GM23248 (cell line): Measurements from ENCODE around the gene ST3GAL5. TPM values are rescaled to one million over a fixed set of nuclear protein-coding genes. Genes with fewer than 3 reads are reported as not detected.

ENCODE experiments used
- DNase-seq: peaks from one replicate; pipeline ENCODE4 v3.0.0-alpha.2; 2015
- H2AFZ ChIP-seq: fragments of 200-600 bp; sonication (generic); 2 replicates; pipeline ENCODE4 v1.6.1; 2016; ENCODE audit warnings: antibody characterized with exemption
- H3F3A ChIP-seq: fragments of 200-600 bp; sonication (generic); 2 replicates; pipeline ENCODE4 v1.6.1; 2016; ENCODE audit warnings: mild to moderate bottlenecking, antibody characterized with exemption, mixed run types; ENCODE audit not compliant: insufficient read depth
- H3K27ac ChIP-seq: fragments of 200-600 bp; sonication (generic); 2 replicates; pipeline ENCODE4 v1.5.1; 2016; ENCODE audit warnings: mild to moderate bottlenecking
- H3K27me3 ChIP-seq: fragments of 200-600 bp; sonication (generic); replicated peaks from 2 replicates; pipeline ENCODE4 v1.6.1; 2016; ENCODE audit warnings: mild to moderate bottlenecking; ENCODE audit not compliant: insufficient read depth
- H3K36me3 ChIP-seq: fragments of 200-600 bp; sonication (generic); 2 replicates; pipeline ENCODE4 v1.6.1; 2016; ENCODE audit warnings: low read depth, mild to moderate bottlenecking
- H3K4me1 ChIP-seq: fragments of 200-600 bp; sonication (generic); 2 replicates; pipeline ENCODE4 v1.6.1; 2016; ENCODE audit warnings: mild to moderate bottlenecking; ENCODE audit not compliant: insufficient read depth
- H3K4me2 ChIP-seq: fragments of 200-600 bp; sonication (generic); one replicate; pipeline ENCODE4 v1.6.1; 2016; ENCODE audit warnings: mild to moderate bottlenecking; ENCODE audit not compliant: unreplicated experiment
- H3K4me3 ChIP-seq: fragments of 200-600 bp; sonication (generic); 2 replicates; pipeline ENCODE4 v1.5.1; 2016; ENCODE audit warnings: mild to moderate bottlenecking
- H3K79me2 ChIP-seq: fragments of 200-600 bp; sonication (generic); 2 replicates; pipeline ENCODE4 v1.6.1; 2016; ENCODE audit warnings: mild to moderate bottlenecking; ENCODE audit not compliant: insufficient read depth
- H3K9ac ChIP-seq: fragments of 200-600 bp; sonication (generic); 2 replicates; pipeline ENCODE4 v1.6.1; 2016; ENCODE audit warnings: mild to moderate bottlenecking
- H3K9me2 ChIP-seq: fragments of 200-600 bp; sonication (generic); 2 replicates; pipeline ENCODE4 v1.6.1; 2016; ENCODE audit warnings: mixed run types, mild to moderate bottlenecking, moderate library complexity; ENCODE audit not compliant: insufficient read depth
- H3K9me3 ChIP-seq: fragments of 200-600 bp; sonication (generic); one replicate; pipeline ENCODE4 v1.6.1; 2017; ENCODE audit warnings: low read depth
- H4K20me1 ChIP-seq: fragments of 200-600 bp; sonication (generic); 2 replicates; pipeline ENCODE4 v1.6.0; 2016; ENCODE audit not compliant: insufficient read depth
- EZH2 ChIP-seq: fragments of 200-600 bp; sonication (generic); IDR thresholded peaks from 2 replicates; pipeline ENCODE4 v1.6.1; 2018; ENCODE audit warnings: antibody characterized with exemption, mild to moderate bottlenecking; ENCODE audit not compliant: insufficient read depth, poor library complexity, severe bottlenecking
- EZH2phosphoT487 ChIP-seq: fragments of 200-600 bp; sonication (generic); IDR thresholded peaks from 2 replicates; pipeline ENCODE4 v1.6.1; 2018; ENCODE audit warnings: antibody characterized with exemption, moderate library complexity, mild to moderate bottlenecking, low read depth; ENCODE audit not compliant: insufficient read depth
- WGBS, 2 experiments: methylation state at CpG; one replicate each; pipeline ENCODE4 v1.1.6; 2015 to 2017; ENCODE audit warnings: low lambda C conversion rate in 2 of 2, low coverage in 1 of 2; ENCODE audit errors: missing lambda C conversion rate in 2 of 2; 5-methylcytosine and 5-hydroxymethylcytosine counted together
- in situ Hi-C: fragments of 300-500 bp; cut with MboI; formaldehyde crosslinking; loops from 2 replicates; pipeline ENCODE4 v1.15.0; 2020
- polyA plus RNA-seq: library from polyadenylated mRNA; unstranded; fragments of >200 nt; fragmentation: Nextera tagmentation; extraction: Ambion mirVana; gene quantifications from 2 replicates; pipeline ENCODE4 v1.2.1, GENCODE V29; 2016
- total RNA-seq: library from RNA; depleted of rRNA; stranded (reverse); fragments of >200 nt; shearing (Covaris generic); gene quantifications from 2 replicates; pipeline ENCODE4 v1.2.3, GENCODE V29; 2014

Gene ST3GAL5
- total and polyA plus RNA-seq, 2 experiments from 2014 or later: 16.4 to 21.0 TPM

DNA sequence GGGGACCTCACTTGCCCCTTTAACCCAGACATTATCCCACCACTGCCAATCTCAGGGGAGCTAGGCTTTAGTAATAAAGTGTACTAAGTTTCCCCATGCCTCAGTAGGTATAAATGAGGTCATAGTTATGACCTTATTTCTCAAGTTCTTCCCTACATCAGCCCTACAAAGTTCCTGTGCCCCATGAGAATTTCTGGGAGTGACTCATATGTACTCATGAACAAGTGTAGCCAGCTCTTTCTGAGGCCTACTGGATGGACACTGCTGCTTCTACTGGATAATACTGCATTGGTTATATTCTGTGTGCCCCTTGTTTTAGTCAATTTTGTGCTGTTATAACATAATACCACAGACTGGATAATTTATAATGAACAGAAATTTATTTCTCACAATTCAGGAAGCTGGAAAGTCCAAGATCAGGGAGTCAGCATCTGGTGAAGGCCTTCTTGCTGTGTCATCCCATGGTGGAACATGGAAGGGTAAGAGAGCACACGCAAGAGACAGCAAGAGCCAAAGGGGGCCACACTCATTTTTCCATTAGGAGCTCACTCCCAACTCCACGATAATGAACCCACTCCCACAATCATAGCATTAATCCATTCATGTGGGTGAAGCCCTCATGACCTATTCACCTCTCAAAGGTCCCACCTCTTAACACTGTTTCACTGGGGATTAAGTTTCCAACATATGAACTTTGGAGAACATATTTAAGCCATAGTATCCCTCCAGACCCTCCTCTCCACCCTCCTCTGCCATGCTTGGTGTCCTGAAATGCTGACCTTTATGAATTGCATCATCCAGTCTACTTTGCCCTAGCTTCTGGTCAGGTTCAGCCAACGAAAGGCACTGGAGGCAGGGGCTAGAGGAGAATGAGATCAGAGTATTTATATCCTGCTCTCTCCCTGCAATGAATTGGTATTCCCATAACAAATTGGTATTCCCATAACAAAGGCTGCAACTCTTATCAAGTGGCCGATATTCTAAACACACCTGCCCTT lies 25.4 kb upstream of the ST3GAL5 start:
- DNase-seq: peak; percentile 87
- Histone ChIP-seq H2AFZ (no peak overlapping the region), H3K79me2 (no peaks in the 10 kb centered on the region), H3K9me2 (no peaks in the 10 kb centered on the region), H3K4me3 (no peak overlapping the region), H3K27me3 (no peaks in the 10 kb centered on the region), H3K4me1 (peaks cover 40% of the 10 kb centered on the region), H3K9me3 (no peaks in the 10 kb centered on the region), H3K27ac (no peak overlapping the region), H3F3A (peaks cover 39% of the 10 kb centered on the region), H3K36me3 (no peaks in the 10 kb centered on the region), H3K9ac (no peak overlapping the region), H4K20me1 (no peaks in the 10 kb centered on the region), H3K4me2 (no peak overlapping the region)
- TF ChIP-seq EZH2phosphoT487: no peak
- no peak for TF ChIP-seq EZH2
- in situ Hi-C loops: no loop called here
- WGBS, 2 experiments: 80 to 86% methylated on average over 4 of the region's 4 CpGs

DNA sequence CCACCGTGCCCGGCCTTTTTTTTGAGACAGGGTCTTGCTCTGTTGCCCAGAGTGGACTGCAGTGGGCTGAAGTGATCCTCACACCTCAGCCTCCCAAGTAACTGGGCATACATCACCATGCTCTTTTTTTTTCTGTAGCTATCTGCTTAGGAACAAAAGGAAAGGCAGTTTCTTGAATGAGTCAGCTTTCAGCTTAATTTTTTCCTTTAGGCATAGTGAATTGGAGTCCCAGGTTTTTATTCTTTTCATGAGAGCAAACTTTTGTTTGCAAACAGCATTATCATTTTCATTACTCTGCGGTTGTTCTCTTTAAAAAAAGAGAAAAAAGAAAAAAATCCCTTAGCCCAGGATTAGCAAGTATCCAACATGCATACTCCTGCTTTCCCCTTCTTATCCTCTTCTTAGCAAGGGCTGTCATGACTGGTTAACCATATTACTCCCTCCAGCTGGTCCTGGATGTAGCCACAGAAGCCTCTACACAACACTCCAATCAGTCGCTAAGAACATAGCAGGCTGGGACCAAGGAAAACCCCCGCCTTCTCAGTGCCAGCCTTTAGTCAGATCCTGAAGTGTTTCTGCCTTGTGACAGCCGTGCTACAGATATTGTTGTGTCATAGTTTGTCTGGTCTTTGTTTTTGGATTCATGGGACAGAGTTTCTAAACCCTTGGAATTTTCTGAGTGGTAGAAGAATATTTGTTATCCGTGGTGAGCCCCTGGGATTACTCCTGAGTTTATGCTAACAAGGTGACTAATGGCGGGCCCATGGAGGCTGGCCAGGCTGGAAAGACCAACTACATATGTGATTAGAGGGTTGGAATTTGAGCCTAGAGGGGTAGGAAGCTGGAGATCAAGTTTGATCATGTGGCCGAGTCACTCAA lies 23.3 kb upstream of the ST3GAL5 start:
- H2AFZ ChIP-seq: peak overlapping the region; percentile 28; the same call in 1 of the 2 replicates
- peaks cover 39% of the 10 kb centered on the region for H3F3A ChIP-seq
- H3K9me3 ChIP-seq: no peaks in the 10 kb centered on the region
- peak overlapping the region; percentile 38 for H3K4me3 ChIP-seq
- no peaks in the 10 kb centered on the region for H3K36me3 ChIP-seq
- no peaks in the 10 kb centered on the region for H3K27me3 ChIP-seq
- H3K4me2 ChIP-seq: peak overlapping the region; percentile 65
- no peaks in the 10 kb centered on the region for H4K20me1 ChIP-seq
- WGBS, 2 experiments: 20 to 26% methylated on average over 9 of the region's 9 CpGs
- TF ChIP-seq EZH2phosphoT487 (no peak), EZH2 (no peak)
- H3K27ac ChIP-seq: peak overlapping the region; percentile 91
- peak; percentile 88 for DNase-seq
- in situ Hi-C loops: no loop called here
- H3K9ac ChIP-seq: peak overlapping the region; percentile 67
- H3K4me1 ChIP-seq: peaks cover 52% of the 10 kb centered on the region
- H3K9me2 ChIP-seq: no peaks in the 10 kb centered on the region
- H3K79me2 ChIP-seq: no peaks in the 10 kb centered on the region

DNA sequence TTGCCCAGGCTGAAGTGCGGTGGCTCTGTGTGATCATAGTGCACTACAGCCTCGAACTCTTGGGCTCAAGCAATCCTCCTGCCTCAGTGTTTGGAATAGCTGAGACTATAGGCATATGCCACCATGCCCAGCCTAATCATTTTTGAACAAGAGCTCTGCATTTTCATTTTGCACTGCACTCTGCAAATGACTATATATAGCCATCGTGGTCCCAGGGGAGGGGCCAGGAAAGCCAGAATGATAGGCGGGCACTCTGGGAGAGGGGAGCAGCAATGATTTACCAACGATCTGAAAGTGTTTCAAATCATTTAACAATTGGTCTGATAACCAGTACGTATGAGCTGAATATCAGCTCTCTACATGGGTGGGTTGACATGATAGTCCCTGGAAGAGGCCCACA lies 22.3 kb upstream of the ST3GAL5 start:
- no peak for DNase-seq
- in situ Hi-C loops: no loop called here
- no peaks in the 10 kb centered on the region for H3K79me2 ChIP-seq
- no peaks in the 10 kb centered on the region for H3K9me2 ChIP-seq
- no peak overlapping the region for H3K4me2 ChIP-seq
- H3K4me3 ChIP-seq: no peak overlapping the region
- no peaks in the 10 kb centered on the region for H3K9me3 ChIP-seq
- H2AFZ ChIP-seq: no peak overlapping the region
- peak overlapping the region; percentile 91; the same call in 1 of the 2 replicates for H3K27ac ChIP-seq
- WGBS, 2 experiments: 75 to 85% methylated on average over 6 of the region's 6 CpGs
- no peak overlapping the region for H3K9ac ChIP-seq
- H3F3A ChIP-seq: peaks cover 35% of the 10 kb centered on the region
- H3K36me3 ChIP-seq: no peaks in the 10 kb centered on the region
- TF ChIP-seq EZH2phosphoT487 (no peak), EZH2 (no peak)
- H3K4me1 ChIP-seq: peaks cover 48% of the 10 kb centered on the region
- H4K20me1 ChIP-seq: no peaks in the 10 kb centered on the region
- H3K27me3 ChIP-seq: no peaks in the 10 kb centered on the region

DNA sequence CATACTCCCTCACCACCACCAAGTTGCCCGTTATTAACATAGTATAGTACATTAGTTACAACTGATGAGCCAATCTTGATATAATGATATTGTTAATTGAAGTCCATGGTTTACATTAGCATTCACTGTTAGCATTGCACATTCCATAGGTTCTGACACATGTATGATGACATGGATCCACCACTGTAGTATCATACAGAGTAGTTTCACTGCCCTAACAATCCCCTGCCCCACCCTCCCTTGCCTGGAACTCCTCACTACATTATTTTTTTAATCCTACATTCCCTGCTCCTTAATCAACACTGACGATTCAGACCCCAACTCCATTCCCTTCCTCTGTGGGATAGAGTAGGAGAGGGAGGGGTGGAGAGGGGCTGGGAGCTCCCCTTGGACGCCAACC lies 20.2 kb upstream of the ST3GAL5 start:
- Histone ChIP-seq H3K27me3 (no peaks in the 10 kb centered on the region), H3K79me2 (no peaks in the 10 kb centered on the region), H3K36me3 (no peaks in the 10 kb centered on the region), H3K27ac (no peak overlapping the region), H2AFZ (no peak overlapping the region), H3K4me2 (no peak overlapping the region), H3F3A (peaks cover 43% of the 10 kb centered on the region), H3K4me3 (no peak overlapping the region), H3K4me1 (peaks cover 56% of the 10 kb centered on the region), H3K9me3 (no peaks in the 10 kb centered on the region), H4K20me1 (no peaks in the 10 kb centered on the region), H3K9ac (no peak overlapping the region), H3K9me2 (no peaks in the 10 kb centered on the region)
- no peak for TF ChIP-seq EZH2phosphoT487
- no peak for TF ChIP-seq EZH2
- in situ Hi-C loops: no loop called here
- WGBS, 2 experiments: 78 to 84% methylated on average over 3 of the region's 3 CpGs
- DNase-seq: peak; percentile 36
